Astrocyte (in vitro differentiated cells and primary cell): ENCODE data around the gene CKAP4.

Source experiments
- CTCF ChIP-seq: IDR thresholded peaks from 2 replicates; pipeline ENCODE4 v1.5.1; 2011; ENCODE audit warnings: low read depth, mild to moderate bottlenecking, inconsistent platforms, low read length, moderate library complexity; ENCODE audit not compliant: insufficient read depth
- EZH2 ChIP-seq: IDR thresholded peaks from 2 replicates; pipeline ENCODE4 v1.6.1; 2012; ENCODE audit warnings: mild to moderate bottlenecking, low read length, inconsistent platforms; ENCODE audit not compliant: insufficient read depth

- TF ChIP-seq CTCF (no peak), EZH2 (no peak)
Measured at GRCh38 chr12:106267535-106267934, 19.7 kb upstream of the CKAP4 start.
